ENCODE data around the gene FIZ1. TPM values are rescaled to one million over a fixed set of nuclear protein-coding genes. Genes with fewer than 3 reads are reported as not detected.

Gene FIZ1
- polyA plus RNA-seq, 1 donor from 2014 or later, result 7.4 TPM

DNA sequence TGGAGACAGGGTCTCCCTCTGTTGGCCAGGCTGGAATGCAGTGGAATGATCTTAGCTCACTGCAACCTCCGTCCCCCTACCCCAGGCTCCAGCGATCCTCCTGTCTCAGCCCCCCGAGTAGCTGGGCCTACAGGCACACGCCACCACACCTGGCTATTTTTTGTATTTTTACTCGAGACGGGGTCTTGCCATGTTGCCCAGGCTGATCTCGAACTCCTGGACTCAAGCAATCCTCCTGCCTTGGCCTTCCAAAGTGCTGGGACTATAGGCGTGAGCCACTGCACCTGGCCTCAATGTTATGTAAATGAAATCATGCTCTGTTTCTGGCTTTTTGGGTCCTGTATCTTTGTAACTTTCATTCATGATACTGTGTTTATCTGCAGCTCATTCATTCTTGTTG is 10.6 kb downstream of the FIZ1 start:
- no peaks in the 10 kb centered on the region for H3K79me2 ChIP-seq (replicated peaks; ENCODE audit: insufficient read depth, low read length)
- H3K9me3 ChIP-seq (ENCODE audit: low read length), result no peaks in the 10 kb centered on the region
- H3K4me3 ChIP-seq (ENCODE audit: low read length), result no peak overlapping the region
- TF ChIP-seq, protein P1, sequence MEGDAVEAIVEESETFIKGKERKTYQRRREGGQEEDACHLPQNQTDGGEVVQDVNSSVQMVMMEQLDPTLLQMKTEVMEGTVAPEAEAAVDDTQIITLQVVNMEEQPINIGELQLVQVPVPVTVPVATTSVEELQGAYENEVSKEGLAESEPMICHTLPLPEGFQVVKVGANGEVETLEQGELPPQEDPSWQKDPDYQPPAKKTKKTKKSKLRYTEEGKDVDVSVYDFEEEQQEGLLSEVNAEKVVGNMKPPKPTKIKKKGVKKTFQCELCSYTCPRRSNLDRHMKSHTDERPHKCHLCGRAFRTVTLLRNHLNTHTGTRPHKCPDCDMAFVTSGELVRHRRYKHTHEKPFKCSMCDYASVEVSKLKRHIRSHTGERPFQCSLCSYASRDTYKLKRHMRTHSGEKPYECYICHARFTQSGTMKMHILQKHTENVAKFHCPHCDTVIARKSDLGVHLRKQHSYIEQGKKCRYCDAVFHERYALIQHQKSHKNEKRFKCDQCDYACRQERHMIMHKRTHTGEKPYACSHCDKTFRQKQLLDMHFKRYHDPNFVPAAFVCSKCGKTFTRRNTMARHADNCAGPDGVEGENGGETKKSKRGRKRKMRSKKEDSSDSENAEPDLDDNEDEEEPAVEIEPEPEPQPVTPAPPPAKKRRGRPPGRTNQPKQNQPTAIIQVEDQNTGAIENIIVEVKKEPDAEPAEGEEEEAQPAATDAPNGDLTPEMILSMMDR (IDR thresholded peaks at IDR 0.05; ENCODE audit: poor library complexity, severe bottlenecking), result no peak
- TF ChIP-seq EP300 (conservative IDR thresholded peaks at IDR 0.05; ENCODE audit: poor library complexity, severe bottlenecking) (no peak), EZH2 (IDR thresholded peaks at IDR 0.05; ENCODE audit: borderline replicate concordance, insufficient read depth, low read length, poor library complexity, severe bottlenecking) (no peak), MXI1 (conservative IDR thresholded peaks at IDR 0.05; ENCODE audit: poor library complexity, severe bottlenecking) (no peak), POLR2AphosphoS5 (IDR thresholded peaks at IDR 0.05) (no peak), SMC3 (conservative IDR thresholded peaks at IDR 0.05; ENCODE audit: poor library complexity) (no peak), RAD21 (conservative IDR thresholded peaks at IDR 0.05) (no peak), TAF1 (IDR thresholded peaks at IDR 0.05; ENCODE audit: low read depth) (no peak)
- TF ChIP-seq, protein P2, sequence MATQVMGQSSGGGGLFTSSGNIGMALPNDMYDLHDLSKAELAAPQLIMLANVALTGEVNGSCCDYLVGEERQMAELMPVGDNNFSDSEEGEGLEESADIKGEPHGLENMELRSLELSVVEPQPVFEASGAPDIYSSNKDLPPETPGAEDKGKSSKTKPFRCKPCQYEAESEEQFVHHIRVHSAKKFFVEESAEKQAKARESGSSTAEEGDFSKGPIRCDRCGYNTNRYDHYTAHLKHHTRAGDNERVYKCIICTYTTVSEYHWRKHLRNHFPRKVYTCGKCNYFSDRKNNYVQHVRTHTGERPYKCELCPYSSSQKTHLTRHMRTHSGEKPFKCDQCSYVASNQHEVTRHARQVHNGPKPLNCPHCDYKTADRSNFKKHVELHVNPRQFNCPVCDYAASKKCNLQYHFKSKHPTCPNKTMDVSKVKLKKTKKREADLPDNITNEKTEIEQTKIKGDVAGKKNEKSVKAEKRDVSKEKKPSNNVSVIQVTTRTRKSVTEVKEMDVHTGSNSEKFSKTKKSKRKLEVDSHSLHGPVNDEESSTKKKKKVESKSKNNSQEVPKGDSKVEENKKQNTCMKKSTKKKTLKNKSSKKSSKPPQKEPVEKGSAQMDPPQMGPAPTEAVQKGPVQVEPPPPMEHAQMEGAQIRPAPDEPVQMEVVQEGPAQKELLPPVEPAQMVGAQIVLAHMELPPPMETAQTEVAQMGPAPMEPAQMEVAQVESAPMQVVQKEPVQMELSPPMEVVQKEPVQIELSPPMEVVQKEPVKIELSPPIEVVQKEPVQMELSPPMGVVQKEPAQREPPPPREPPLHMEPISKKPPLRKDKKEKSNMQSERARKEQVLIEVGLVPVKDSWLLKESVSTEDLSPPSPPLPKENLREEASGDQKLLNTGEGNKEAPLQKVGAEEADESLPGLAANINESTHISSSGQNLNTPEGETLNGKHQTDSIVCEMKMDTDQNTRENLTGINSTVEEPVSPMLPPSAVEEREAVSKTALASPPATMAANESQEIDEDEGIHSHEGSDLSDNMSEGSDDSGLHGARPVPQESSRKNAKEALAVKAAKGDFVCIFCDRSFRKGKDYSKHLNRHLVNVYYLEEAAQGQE (IDR thresholded peaks at IDR 0.05; ENCODE audit: borderline replicate concordance), result no peak
- H3K36me3 ChIP-seq (ENCODE audit: insufficient read depth, low read length), result peaks cover 6% of the 10 kb centered on the region
- H3K27me3 ChIP-seq (ENCODE audit: insufficient read depth, low read depth, low read length), result no peaks in the 10 kb centered on the region
- no peak overlapping the region for H3K9ac ChIP-seq (ENCODE audit: low read length)
- no peak overlapping the region for H2AFZ ChIP-seq (ENCODE audit: low read depth, low read length)
- H3F3A ChIP-seq (ENCODE audit: insufficient read depth, low read length, poor library complexity, severe bottlenecking), result no peaks in the 10 kb centered on the region
- H3K9me2 ChIP-seq (ENCODE audit: insufficient read depth, low read length), result no peaks in the 10 kb centered on the region
- H3K4me2 ChIP-seq (ENCODE audit: low read length), result no peak overlapping the region
- H3K27ac ChIP-seq (ENCODE audit: low read length), result no peak overlapping the region
- no peaks in the 10 kb centered on the region for H4K20me1 ChIP-seq (ENCODE audit: insufficient read depth)

DNA sequence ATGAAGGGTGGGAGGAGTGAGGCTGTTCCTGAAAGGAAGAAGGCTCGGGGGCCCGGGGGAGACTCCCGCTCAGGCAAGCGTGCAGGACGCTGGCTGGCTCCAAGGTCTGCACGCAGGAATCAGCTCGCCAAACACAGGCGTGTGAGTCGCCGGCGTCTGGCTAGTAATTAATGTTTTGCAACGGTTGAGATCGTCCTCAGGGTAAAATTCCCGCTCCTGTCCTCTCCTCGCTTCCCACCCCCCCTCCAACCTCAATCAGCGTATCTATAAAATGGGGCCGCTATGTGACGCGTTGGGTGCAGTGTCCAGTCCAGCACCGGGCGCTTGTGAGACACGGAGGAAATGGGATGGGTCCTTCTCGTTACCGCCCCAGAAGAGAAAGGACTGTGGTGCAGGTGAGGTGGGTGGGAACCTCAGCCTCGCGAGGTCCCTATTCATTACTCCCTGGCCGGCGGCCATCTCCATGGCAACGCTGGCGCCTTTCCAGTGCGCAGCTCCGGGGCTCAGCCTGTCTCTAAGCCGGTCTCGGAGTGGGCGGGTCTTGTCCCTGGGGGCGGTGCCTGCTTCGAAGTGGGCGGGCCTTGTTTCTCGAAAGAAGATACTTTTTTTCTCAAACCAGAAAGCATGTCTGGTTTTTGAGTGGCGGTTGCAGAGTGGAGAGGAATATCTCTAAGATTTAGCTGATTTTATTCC is 12.2 kb downstream of the FIZ1 start:
- H3K27ac ChIP-seq (ENCODE audit: low read length), result peak overlapping the region; percentile 76
- H4K20me1 ChIP-seq (ENCODE audit: insufficient read depth), result no peaks in the 10 kb centered on the region
- peak overlapping the region; percentile 68 for H3K4me3 ChIP-seq (ENCODE audit: low read length)
- peak overlapping the region; percentile 42 for H3K4me2 ChIP-seq (ENCODE audit: low read length)
- no peaks in the 10 kb centered on the region for H3K79me2 ChIP-seq (replicated peaks; ENCODE audit: insufficient read depth, low read length)
- no peaks in the 10 kb centered on the region for H3K27me3 ChIP-seq (ENCODE audit: insufficient read depth, low read depth, low read length)
- H3F3A ChIP-seq (ENCODE audit: insufficient read depth, low read length, poor library complexity, severe bottlenecking), result no peaks in the 10 kb centered on the region
- H3K36me3 ChIP-seq (ENCODE audit: insufficient read depth, low read length), result peaks cover 2% of the 10 kb centered on the region
- H3K9me2 ChIP-seq (ENCODE audit: insufficient read depth, low read length), result no peaks in the 10 kb centered on the region
- no peaks in the 10 kb centered on the region for H3K9me3 ChIP-seq (ENCODE audit: low read length)
- H2AFZ ChIP-seq (ENCODE audit: low read depth, low read length), result peak overlapping the region; percentile 75
- TF ChIP-seq, protein P1 (IDR thresholded peaks at IDR 0.05; ENCODE audit: poor library complexity, severe bottlenecking), result no peak
- TF ChIP-seq SMC3 (conservative IDR thresholded peaks at IDR 0.05; ENCODE audit: poor library complexity) (peak; percentile 48), EZH2 (IDR thresholded peaks at IDR 0.05; ENCODE audit: borderline replicate concordance, insufficient read depth, low read length, poor library complexity, severe bottlenecking) (no peak), MXI1 (conservative IDR thresholded peaks at IDR 0.05; ENCODE audit: poor library complexity, severe bottlenecking) (peak; percentile 69), RAD21 (conservative IDR thresholded peaks at IDR 0.05) (no peak), EP300 (conservative IDR thresholded peaks at IDR 0.05; ENCODE audit: poor library complexity, severe bottlenecking) (peak; percentile 51), POLR2AphosphoS5 (IDR thresholded peaks at IDR 0.05) (peak; percentile 87), TAF1 (IDR thresholded peaks at IDR 0.05; ENCODE audit: low read depth) (peak; percentile 52)
- TF ChIP-seq, protein P2 (IDR thresholded peaks at IDR 0.05; ENCODE audit: borderline replicate concordance), result no peak
- peak overlapping the region; percentile 64 for H3K9ac ChIP-seq (ENCODE audit: low read length)
